Caco-2 (cell line): ENCODE results near the gene ADD2. TPM values are rescaled to one million over a fixed set of nuclear protein-coding genes. Genes with fewer than 3 reads are reported as not detected.

Experiments
- Bru-seq: library from RNA; stranded (reverse); fragments of 400-500 nt; gene quantifications from one replicate; lab custom pipeline; 2021; lab: Mats Ljungman, UMichigan
- BruChase-seq, 2 experiments: library from RNA; stranded (reverse); fragments of 400-500 nt; gene quantifications; one replicate each; lab custom pipeline; 2021; lab: Mats Ljungman, UMichigan
- BruUV-seq: library from RNA; stranded (reverse); fragments of 400-500 nt; replicated peaks from 2 replicates; lab custom pipeline; 2021; lab: Mats Ljungman, UMichigan
- CTCF ChIA-PET: fragments of 300-600 bp; sonication (Branson Sonifier 250); formaldehyde crosslinking; loops from one replicate; lab custom pipeline; 2022; ENCODE audit warnings: antibody characterized with exemption; lab: Charles Lee
- POLR2A ChIA-PET: fragments of 300-600 bp; sonication (Branson Sonifier 250); formaldehyde crosslinking; loops from one replicate; lab custom pipeline; 2022; ENCODE audit warnings: antibody characterized with exemption; lab: Charles Lee
- DNase-seq, 2 experiments: peaks; one replicate each; pipeline versions ENCODE4 v3.0.0 to v3.0.0-alpha.2; 2020 to 2022
- H3K27me3 ChIP-seq: replicated peaks from 2 replicates; pipeline ENCODE4 v1.6.0; 2011; ENCODE audit warnings: low read length; ENCODE audit not compliant: control insufficient read depth, insufficient read depth
- H3K36me3 ChIP-seq: 2 replicates; pipeline ENCODE4 v1.5.1; 2011; ENCODE audit warnings: low read length; ENCODE audit not compliant: control insufficient read depth, insufficient read depth
- H3K4me1 ChIP-seq: fragments of 250-450 bp; sonication (Bioruptor Pico); 2 replicates; pipeline ENCODE4 v1.5.1; 2020; ENCODE audit warnings: mild to moderate bottlenecking
- H3K4me3 ChIP-seq: 2 replicates; pipeline ENCODE4 v1.5.1; 2011; ENCODE audit warnings: low read depth, mild to moderate bottlenecking, control low read depth, low read length
- H3K9me3 ChIP-seq: fragments of 250-450 bp; sonication (Bioruptor Pico); 2 replicates; pipeline ENCODE4 v1.5.1; 2020; ENCODE audit warnings: mild to moderate bottlenecking, moderate library complexity
- H3K27ac Mint-ChIP-seq: one replicate; pipeline ENCODE4 v1.8.0; 2022; ENCODE audit warnings: mixed read lengths; ENCODE audit not compliant: unreplicated experiment
- H3K27me3 Mint-ChIP-seq: one replicate; pipeline ENCODE4 v1.8.0; 2022; ENCODE audit warnings: mixed read lengths; ENCODE audit not compliant: insufficient read depth, unreplicated experiment
- H3K36me3 Mint-ChIP-seq: one replicate; pipeline ENCODE4 v1.8.0; 2022; ENCODE audit warnings: mild to moderate bottlenecking, mixed read lengths; ENCODE audit not compliant: insufficient read depth, unreplicated experiment
- H3K4me1 Mint-ChIP-seq: one replicate; pipeline ENCODE4 v1.8.0; 2022; ENCODE audit warnings: low read depth, mixed read lengths; ENCODE audit not compliant: unreplicated experiment
- H3K4me3 Mint-ChIP-seq: one replicate; pipeline ENCODE4 v1.8.0; 2022; ENCODE audit warnings: mild to moderate bottlenecking, moderate library complexity, mixed read lengths; ENCODE audit not compliant: unreplicated experiment
- H3K9me3 Mint-ChIP-seq: one replicate; pipeline ENCODE4 v1.8.0; 2022; ENCODE audit warnings: mixed read lengths; ENCODE audit not compliant: unreplicated experiment
- intact Hi-C: fragments of 100-400 bp; cut with micrococcal nuclease; formaldehyde crosslinking; loops from one replicate; pipeline ENCODE4 v1.10.0; 2022; ENCODE audit not compliant: unreplicated experiment
- long read RNA-seq: library from polyadenylated mRNA; stranded (forward); transcript quantifications from one replicate; pipeline ENCODE4 v2.0.0, GENCODE V29; 2022
- total RNA-seq: library from RNA; stranded (reverse); gene quantifications from 2 replicates; pipeline ENCODE4 v1.2.3, GENCODE V29; 2022
- TF ChIP-seq, protein P1 (sequence below), 2 experiments: fragments of 200-600 bp in 1 of 2; IDR thresholded peaks; 1 replicate in 1 of 2; 2 replicates in 1 of 2; pipeline versions ENCODE4 v1.5.1 to v1.8.0; 2011 to 2022; ENCODE audit warnings: antibody characterized with exemption in 1 of 2, control low read depth in 1 of 2, inconsistent platforms in 1 of 2, low read depth in 1 of 2, low read length in 1 of 2, mild to moderate bottlenecking in 1 of 2, moderate library complexity in 1 of 2; ENCODE audit not compliant: insufficient read depth in 1 of 2, severe bottlenecking in 1 of 2, unreplicated experiment in 1 of 2

ADD2 gene
- total RNA-seq (not detected in 2 replicates), Bru-seq, nascent RNA (percentile 6 among the genes with signal in this experiment), BruChase-seq, experiment 1, labeled RNA remaining after a 2-hour chase (percentile 3 among the genes with signal in this experiment), BruChase-seq, experiment 2, labeled RNA remaining after a 6-hour chase (percentile 4 among the genes with signal in this experiment)
- long read RNA-seq = 0 reads

DNA sequence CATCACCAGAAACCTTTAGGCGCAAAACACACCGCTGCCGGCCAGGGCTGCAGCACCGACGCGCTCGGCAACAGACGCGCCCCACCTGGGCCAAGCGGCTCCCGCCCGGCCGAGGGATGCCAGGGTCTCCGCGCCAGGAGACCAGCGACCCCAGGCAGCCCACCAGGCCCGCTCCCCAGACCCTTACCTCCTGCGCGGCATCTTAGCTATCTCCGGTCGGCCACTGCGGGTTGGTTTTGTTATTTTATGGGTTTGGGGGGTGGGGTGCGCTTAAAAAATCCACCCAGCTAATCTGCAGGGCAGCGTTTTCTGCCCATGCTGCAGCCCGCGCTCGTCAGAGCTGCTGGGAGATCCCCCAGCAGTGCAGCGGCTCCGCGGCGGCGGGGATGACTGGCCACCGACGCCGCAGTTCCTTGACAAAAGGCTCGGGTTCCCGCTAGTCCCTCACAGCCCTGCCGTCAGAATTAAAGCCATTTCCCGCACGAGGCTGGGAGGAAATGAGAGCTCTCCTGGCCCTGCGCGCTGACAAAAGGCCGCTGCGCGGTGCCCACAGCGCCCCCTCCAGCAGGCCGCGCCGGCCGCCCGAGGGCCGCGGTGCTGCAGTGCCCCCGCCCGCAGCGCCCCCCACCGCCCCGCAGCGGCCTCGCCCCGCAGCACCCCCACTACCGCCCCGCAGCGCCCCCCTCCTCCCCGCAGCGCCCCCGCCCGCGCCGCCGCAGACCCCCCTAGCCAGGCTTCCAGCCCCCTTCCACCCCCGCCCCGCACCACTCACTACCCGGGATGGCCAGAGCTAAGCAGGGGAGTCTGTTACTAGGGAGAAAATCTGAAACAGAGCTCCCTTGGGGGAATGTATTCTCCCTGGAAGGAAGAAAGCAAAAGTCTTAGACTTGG, at the start of gene ADD2:
Gene ADD2 (minus strand): TSS at position 502 of the 891 bp plus-strand sequence. CDS start 61,792 bp downstream, outside the sequence.
- BruUV-seq = no TSS peak
- H3K27ac Mint-ChIP-seq = no peak within 1 kb of the TSS
- H3K27me3 Mint-ChIP-seq = peaks cover 36% of the 10 kb centered on the region

DNA sequence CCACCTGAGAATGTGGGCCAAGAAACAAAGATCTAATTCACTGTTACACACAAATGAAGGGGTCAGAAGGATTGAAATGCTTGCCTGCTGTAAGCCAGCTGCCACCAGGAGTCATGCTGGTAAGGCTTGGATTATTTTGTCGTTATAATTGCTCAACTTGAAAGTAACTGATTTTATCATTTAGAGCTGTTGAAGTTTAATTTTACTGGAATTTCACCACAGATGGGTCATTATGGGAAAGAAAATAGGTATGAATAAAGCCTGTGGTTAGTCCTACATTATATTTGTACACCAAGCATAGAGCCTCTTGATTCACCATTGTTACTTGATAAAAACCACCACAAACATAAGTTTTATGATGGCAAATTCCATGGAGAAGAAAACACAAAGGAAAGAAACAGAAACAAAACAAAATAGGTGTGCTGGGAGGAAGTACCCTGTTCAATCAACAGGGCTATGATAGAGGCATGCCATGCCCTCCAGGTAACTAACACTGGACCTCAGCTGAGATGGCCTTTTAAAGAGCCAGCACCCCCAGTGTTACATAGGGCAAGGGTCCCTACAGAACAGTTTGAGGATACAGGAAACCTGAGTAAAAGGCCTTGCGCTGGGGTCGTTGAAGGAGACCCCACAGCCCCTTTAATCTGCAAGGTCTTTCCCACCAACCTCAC, 49.4 kb upstream of the ADD2 start:
- Mint-ChIP-seq H3K36me3 (no peaks in the 10 kb centered on the region), H3K9me3 (no peaks in the 10 kb centered on the region), H3K4me1 (no peaks in the 10 kb centered on the region), H3K27me3 (peaks cover 37% of the 10 kb centered on the region), H3K4me3 (no peak overlapping the region), H3K27ac (no peak overlapping the region)
- BruUV-seq = no TSS peak
- TF ChIP-seq, protein P1, sequence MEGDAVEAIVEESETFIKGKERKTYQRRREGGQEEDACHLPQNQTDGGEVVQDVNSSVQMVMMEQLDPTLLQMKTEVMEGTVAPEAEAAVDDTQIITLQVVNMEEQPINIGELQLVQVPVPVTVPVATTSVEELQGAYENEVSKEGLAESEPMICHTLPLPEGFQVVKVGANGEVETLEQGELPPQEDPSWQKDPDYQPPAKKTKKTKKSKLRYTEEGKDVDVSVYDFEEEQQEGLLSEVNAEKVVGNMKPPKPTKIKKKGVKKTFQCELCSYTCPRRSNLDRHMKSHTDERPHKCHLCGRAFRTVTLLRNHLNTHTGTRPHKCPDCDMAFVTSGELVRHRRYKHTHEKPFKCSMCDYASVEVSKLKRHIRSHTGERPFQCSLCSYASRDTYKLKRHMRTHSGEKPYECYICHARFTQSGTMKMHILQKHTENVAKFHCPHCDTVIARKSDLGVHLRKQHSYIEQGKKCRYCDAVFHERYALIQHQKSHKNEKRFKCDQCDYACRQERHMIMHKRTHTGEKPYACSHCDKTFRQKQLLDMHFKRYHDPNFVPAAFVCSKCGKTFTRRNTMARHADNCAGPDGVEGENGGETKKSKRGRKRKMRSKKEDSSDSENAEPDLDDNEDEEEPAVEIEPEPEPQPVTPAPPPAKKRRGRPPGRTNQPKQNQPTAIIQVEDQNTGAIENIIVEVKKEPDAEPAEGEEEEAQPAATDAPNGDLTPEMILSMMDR (IDR thresholded peaks at IDR 0.05; ENCODE audit: insufficient read depth in 1 of 2, low read depth in 1 of 2, low read length in 1 of 2, severe bottlenecking in 1 of 2, unreplicated experiment in 1 of 2) = no peak
- DNase-seq = no peak
- POLR2A ChIA-PET = no interaction called here
- CTCF ChIA-PET = no interaction called here
- no peaks in the 10 kb centered on the region for H3K9me3 ChIP-seq
- H3K27me3 ChIP-seq = no peaks in the 10 kb centered on the region; the same call in none of the 2 replicates
- no peaks in the 10 kb centered on the region for H3K4me1 ChIP-seq
- H3K4me3 ChIP-seq = no peak overlapping the region
- no peaks in the 10 kb centered on the region for H3K36me3 ChIP-seq
- intact Hi-C loops = no loop called here

More for the DNA sequence above, at the start of gene ADD2:
- H3K4me1 ChIP-seq = peaks cover 5% of the 10 kb centered on the region
- ChIA-PET CTCF (interaction anchor here (0.6 kb wide), 1 partner anchor 210 kb away, joined by 3 read pairs; no protein-coding TSS in a partner anchor), POLR2A (no interaction called here)
- Mint-ChIP-seq H3K4me1 (peaks cover 7% of the 10 kb centered on the region), H3K4me3 (peak within 1 kb of the TSS; percentile 66), H3K36me3 (peaks cover 4% of the 10 kb centered on the region), H3K9me3 (no peaks in the 10 kb centered on the region)
- H3K27me3 ChIP-seq = peaks cover 4% of the 10 kb centered on the region
- H3K4me3 ChIP-seq = peak within 1 kb of the TSS; percentile 20
- H3K36me3 ChIP-seq = no peaks in the 10 kb centered on the region
- no peaks in the 10 kb centered on the region for H3K9me3 ChIP-seq
- intact Hi-C loops = no loop called here
- peak in 1 of 2 experiments; percentile 40 for DNase-seq
- TF ChIP-seq, protein P1 (IDR thresholded peaks at IDR 0.05; ENCODE audit: insufficient read depth in 1 of 2, low read depth in 1 of 2, low read length in 1 of 2, severe bottlenecking in 1 of 2, unreplicated experiment in 1 of 2) = peak; percentile 17 to 24

DNA sequence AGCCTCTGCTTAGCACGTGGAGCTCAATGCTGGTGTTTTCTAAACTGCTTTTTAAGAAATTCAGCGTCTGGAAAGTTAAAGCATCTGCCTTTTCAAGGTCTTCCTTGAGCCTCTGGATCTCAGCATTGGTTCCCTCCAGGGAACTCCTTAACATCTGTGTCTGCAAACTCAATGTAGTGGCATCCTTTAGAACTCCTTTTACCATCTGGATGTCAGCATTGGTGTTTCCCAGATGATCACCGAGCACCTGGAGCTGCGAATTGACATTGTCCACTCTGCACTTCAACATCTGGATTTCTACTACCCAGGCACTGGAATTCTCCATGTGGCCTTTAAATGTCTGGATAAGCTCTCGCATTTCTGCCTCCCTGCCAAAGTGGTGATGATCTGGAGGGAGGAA, 48.7 kb upstream of the ADD2 start:
- Histone ChIP-seq H3K4me3 (no peak overlapping the region), H3K4me1 (no peaks in the 10 kb centered on the region), H3K9me3 (no peaks in the 10 kb centered on the region), H3K36me3 (no peaks in the 10 kb centered on the region), H3K27me3 (no peaks in the 10 kb centered on the region; the same call in none of the 2 replicates)
- ChIA-PET POLR2A (no interaction called here), CTCF (no interaction called here)
- DNase-seq = no peak
- TF ChIP-seq, protein P1 (IDR thresholded peaks at IDR 0.05; ENCODE audit: insufficient read depth in 1 of 2, low read depth in 1 of 2, low read length in 1 of 2, severe bottlenecking in 1 of 2, unreplicated experiment in 1 of 2) = no peak
- Mint-ChIP-seq H3K4me1 (no peaks in the 10 kb centered on the region), H3K27me3 (peaks cover 40% of the 10 kb centered on the region), H3K4me3 (no peak overlapping the region), H3K27ac (no peak overlapping the region), H3K36me3 (no peaks in the 10 kb centered on the region), H3K9me3 (no peaks in the 10 kb centered on the region)
- intact Hi-C loops = no loop called here
- no TSS peak for BruUV-seq
